Measurements from ENCODE around the gene VEZF1. TPM values are rescaled to one million over a fixed set of nuclear protein-coding genes. Genes with fewer than 3 reads are reported as not detected.
"Not testable (repeated sequence)": the region's sequence is repeated elsewhere in the genome, so short reads cannot be mapped to it uniquely, and the experiment has no call there.

Gene VEZF1
- total and polyA plus RNA-seq, 4 donors, result 18.0 to 78.9 (median 43.9) TPM

- Histone ChIP-seq H3K27me3 (ENCODE audit: control insufficient read depth in 3 of 3, insufficient read depth in 3 of 3, low read length in 2 of 3) (no peaks in the 10 kb centered on the region), H3K9me3 (ENCODE audit: control insufficient read depth in 4 of 4, insufficient read depth in 3 of 4, low read length in 3 of 4) (no peaks in the 10 kb centered on the region), H3K9ac (ENCODE audit: insufficient read depth in 1 of 2, low read length in 2 of 2) (no peak overlapping the region), H3K4me1 (ENCODE audit: control insufficient read depth in 5 of 5, insufficient read depth in 5 of 5, low read length in 5 of 5) (peaks cover 0 to 11% (median 8%) of the 10 kb centered on the region in 5 donors), H3K4me3 (no peak overlapping the region), H3K36me3 (ENCODE audit: control insufficient read depth in 4 of 4, insufficient read depth in 4 of 4, low read length in 4 of 4) (peaks cover 20 to 64% (median 41%) of the 10 kb centered on the region in 4 donors), H3K27ac (ENCODE audit: low read depth in 1 of 2, low read length in 1 of 2) (no peak overlapping the region)
- DNase-seq (no peak), ATAC-seq (ENCODE audit: insufficient read depth, low FRiP score) (no peak)
- WGBS, 2 donors, result 91 to 92% methylated on average over 3 of the region's 3 CpGs
- no peak for TF ChIP-seq CTCF (IDR thresholded peaks at IDR 0.05; ENCODE audit: control extremely low read depth, extremely low read depth)
Observed at GRCh38 chr17:57976594-57976993, 11.5 kb downstream of the VEZF1 start.

GRCh38 chr17:57975044-57975443, 13.0 kb downstream of the VEZF1 start:
- DNase-seq, result peak in 1 of 3 donors; percentile 61
- Histone ChIP-seq H3K27ac (ENCODE audit: low read depth in 1 of 2, low read length in 1 of 2) (peak overlapping the region; percentile 15 to 63), H3K9ac (ENCODE audit: insufficient read depth in 1 of 2, low read length in 2 of 2) (no peak overlapping the region), H3K4me1 (ENCODE audit: control insufficient read depth in 5 of 5, insufficient read depth in 5 of 5, low read length in 5 of 5) (peaks cover 0 to 16% (median 8%) of the 10 kb centered on the region in 5 donors), H3K9me3 (ENCODE audit: control insufficient read depth in 4 of 4, insufficient read depth in 3 of 4, low read length in 3 of 4) (no peaks in the 10 kb centered on the region), H3K36me3 (ENCODE audit: control insufficient read depth in 4 of 4, insufficient read depth in 4 of 4, low read length in 4 of 4) (peaks cover 19 to 54% (median 36%) of the 10 kb centered on the region in 4 donors), H3K4me3 (no peak overlapping the region), H3K27me3 (ENCODE audit: control insufficient read depth in 3 of 3, insufficient read depth in 3 of 3, low read length in 2 of 3) (no peaks in the 10 kb centered on the region)
- 43 to 63% methylated on average over 1 of the region's 1 CpG for WGBS, 2 donors
- TF ChIP-seq CTCF (IDR thresholded peaks at IDR 0.05; ENCODE audit: control extremely low read depth, extremely low read depth), result no peak
- peak; percentile 27 for ATAC-seq (ENCODE audit: insufficient read depth, low FRiP score)

- not testable (repeated sequence) for H3K9ac ChIP-seq (ENCODE audit: insufficient read depth in 1 of 2, low read length in 2 of 2); H3K27me3 ChIP-seq (ENCODE audit: control insufficient read depth in 3 of 3, insufficient read depth in 3 of 3, low read length in 2 of 3); ATAC-seq (ENCODE audit: insufficient read depth, low FRiP score); DNase-seq; H3K4me3 ChIP-seq; H3K9me3 ChIP-seq (ENCODE audit: control insufficient read depth in 4 of 4, insufficient read depth in 3 of 4, low read length in 3 of 4)
- 86 to 93% methylated on average over 4 of the region's 4 CpGs for WGBS, 2 donors
- peaks cover 19 to 52% (median 36%) of the 10 kb centered on the region in 4 donors for H3K36me3 ChIP-seq (ENCODE audit: control insufficient read depth in 4 of 4, insufficient read depth in 4 of 4, low read length in 4 of 4)
- peak overlapping the region; percentile 63 to 69 for H3K27ac ChIP-seq (ENCODE audit: low read depth in 1 of 2, low read length in 1 of 2)
- H3K4me1 ChIP-seq (ENCODE audit: control insufficient read depth in 5 of 5, insufficient read depth in 5 of 5, low read length in 5 of 5), result peaks cover 0 to 16% (median 8%) of the 10 kb centered on the region in 5 donors
Observed at GRCh38 chr17:57974053-57974824, 13.8 kb downstream of the VEZF1 start.

- Histone ChIP-seq H3K9me3 (ENCODE audit: control insufficient read depth in 4 of 4, insufficient read depth in 3 of 4, low read length in 3 of 4) (no peaks in the 10 kb centered on the region), H3K27ac (ENCODE audit: low read depth in 1 of 2, low read length in 1 of 2) (no peak overlapping the region), H3K4me3 (no peak overlapping the region), H3K36me3 (ENCODE audit: control insufficient read depth in 4 of 4, insufficient read depth in 4 of 4, low read length in 4 of 4) (peaks cover 14 to 36% (median 21%) of the 10 kb centered on the region in 4 donors), H3K4me1 (ENCODE audit: control insufficient read depth in 5 of 5, insufficient read depth in 5 of 5, low read length in 5 of 5) (peaks cover 0 to 16% (median 8%) of the 10 kb centered on the region in 5 donors), H3K27me3 (ENCODE audit: control insufficient read depth in 3 of 3, insufficient read depth in 3 of 3, low read length in 2 of 3) (no peaks in the 10 kb centered on the region), H3K9ac (ENCODE audit: insufficient read depth in 1 of 2, low read length in 2 of 2) (no peak overlapping the region)
- no peak for TF ChIP-seq CTCF (IDR thresholded peaks at IDR 0.05; ENCODE audit: control extremely low read depth, extremely low read depth)
- no peak for DNase-seq
- WGBS, 2 donors, result 42 to 47% methylated on average over 1 of the region's 1 CpG
- ATAC-seq (ENCODE audit: insufficient read depth, low FRiP score), result no peak
Observed at GRCh38 chr17:57972151-57972550, 15.9 kb downstream of the VEZF1 start.
